Prostate gland (tissue), 2 donors: ENCODE data around the gene RNU7-1.

Experiments
- CTCF ChIP-seq, 4 experiments: fragments of 200-600 bp in 2 of 4; fragments of 450-650 bp in 2 of 4; sonication (generic) in 2 of 4; IDR thresholded peaks; 1 replicate in 3 of 4; 2 replicates in 1 of 4; pipeline ENCODE4 v1.5.1; 2016 to 2019; ENCODE audit warnings: antibody characterized with exemption in 4 of 4, mild to moderate bottlenecking in 2 of 4, moderate library complexity in 2 of 4
- POLR2AphosphoS5 ChIP-seq: sonication (generic); formaldehyde crosslinking; IDR thresholded peaks from one replicate; pipeline ENCODE4 v1.6.1; 2017; ENCODE audit warnings: antibody characterized with exemption

DNA sequence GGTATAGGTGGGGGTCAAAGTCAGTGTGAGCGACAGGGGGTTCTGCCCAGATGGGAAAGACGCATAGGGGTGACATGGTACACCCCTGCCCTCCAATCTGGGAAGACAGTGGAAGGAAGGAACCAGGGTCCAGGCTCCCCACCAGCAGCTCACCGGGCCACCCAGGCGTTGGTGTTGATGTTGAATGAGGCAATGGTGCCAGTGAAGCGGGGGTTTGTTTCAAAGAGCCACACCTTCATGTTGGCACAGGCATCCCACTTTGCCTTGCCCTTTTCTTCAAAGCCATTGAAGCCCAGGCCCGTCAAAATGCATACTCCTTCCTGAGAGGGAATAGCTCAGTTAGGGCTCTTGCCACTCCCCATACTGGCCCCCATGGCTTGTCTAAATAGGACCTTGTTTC is 34.6 kb downstream of the RNU7-1 start:
- TF ChIP-seq CTCF (IDR thresholded peaks at IDR 0.05) (no peak), POLR2AphosphoS5 (no peak)
